ENCODE measurements around the gene SMPDL3A. TPM values are rescaled to one million over a fixed set of nuclear protein-coding genes. Genes with fewer than 3 reads are reported as not detected.

The SMPDL3A gene
- total RNA-seq, 1 donor from 2014 or later: 3.3 TPM

GRCh38 chr6:122778985-122779661 lies 9.9 kb upstream of the SMPDL3A start:
- TF ChIP-seq, protein P1, sequence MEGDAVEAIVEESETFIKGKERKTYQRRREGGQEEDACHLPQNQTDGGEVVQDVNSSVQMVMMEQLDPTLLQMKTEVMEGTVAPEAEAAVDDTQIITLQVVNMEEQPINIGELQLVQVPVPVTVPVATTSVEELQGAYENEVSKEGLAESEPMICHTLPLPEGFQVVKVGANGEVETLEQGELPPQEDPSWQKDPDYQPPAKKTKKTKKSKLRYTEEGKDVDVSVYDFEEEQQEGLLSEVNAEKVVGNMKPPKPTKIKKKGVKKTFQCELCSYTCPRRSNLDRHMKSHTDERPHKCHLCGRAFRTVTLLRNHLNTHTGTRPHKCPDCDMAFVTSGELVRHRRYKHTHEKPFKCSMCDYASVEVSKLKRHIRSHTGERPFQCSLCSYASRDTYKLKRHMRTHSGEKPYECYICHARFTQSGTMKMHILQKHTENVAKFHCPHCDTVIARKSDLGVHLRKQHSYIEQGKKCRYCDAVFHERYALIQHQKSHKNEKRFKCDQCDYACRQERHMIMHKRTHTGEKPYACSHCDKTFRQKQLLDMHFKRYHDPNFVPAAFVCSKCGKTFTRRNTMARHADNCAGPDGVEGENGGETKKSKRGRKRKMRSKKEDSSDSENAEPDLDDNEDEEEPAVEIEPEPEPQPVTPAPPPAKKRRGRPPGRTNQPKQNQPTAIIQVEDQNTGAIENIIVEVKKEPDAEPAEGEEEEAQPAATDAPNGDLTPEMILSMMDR (conservative IDR thresholded peaks at IDR 0.05): no peak
- Mint-ChIP-seq H3K36me3 (ENCODE audit: low read depth) (no peaks in the 10 kb centered on the region), H3K27me3 (ENCODE audit: low read depth) (no peaks in the 10 kb centered on the region), H3K4me1 (peaks cover 48% of the 10 kb centered on the region), H3K9me3 (no peaks in the 10 kb centered on the region), H3K27ac (ENCODE audit: unreplicated experiment) (peak overlapping the region; percentile 98), H3K4me3 (peak overlapping the region; percentile 89)
- DNase-seq (ENCODE audit: low read depth, low spot score): peak; percentile 62

GRCh38 chr6:122779667-122780066 lies 9.4 kb upstream of the SMPDL3A start, which contains the start of gene FABP7:
TSS of gene FABP7 (plus strand) at chr6:122779716. CDS start at chr6:122779795, 79 bp downstream.
- Mint-ChIP-seq H3K4me3 (peak within 1 kb of the TSS; percentile 89), H3K4me1 (peaks cover 48% of the 10 kb centered on the region), H3K27me3 (ENCODE audit: low read depth) (no peaks in the 10 kb centered on the region), H3K36me3 (ENCODE audit: low read depth) (no peaks in the 10 kb centered on the region), H3K9me3 (no peaks in the 10 kb centered on the region), H3K27ac (ENCODE audit: unreplicated experiment) (peak within 1 kb of the TSS; percentile 98)
- DNase-seq (ENCODE audit: low read depth, low spot score): no peak
- TF ChIP-seq, protein P1 (conservative IDR thresholded peaks at IDR 0.05): no peak

DNA sequence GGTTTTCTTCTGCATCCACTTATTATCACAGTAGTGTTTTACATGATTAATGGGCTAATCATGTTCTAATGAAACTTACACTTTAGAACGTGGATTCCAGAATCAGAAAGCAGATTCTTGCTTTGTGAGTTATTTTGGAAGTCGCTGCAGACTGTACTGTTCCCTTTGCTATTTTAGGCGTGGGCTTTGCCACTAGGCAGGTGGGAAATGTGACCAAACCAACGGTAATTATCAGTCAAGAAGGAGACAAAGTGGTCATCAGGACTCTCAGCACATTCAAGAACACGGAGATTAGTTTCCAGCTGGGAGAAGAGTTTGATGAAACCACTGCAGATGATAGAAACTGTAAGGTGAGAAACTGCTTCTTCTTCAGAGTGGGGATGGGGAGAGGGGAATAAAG lies 8.9 kb upstream of the SMPDL3A start:
- TF ChIP-seq, protein P1 (conservative IDR thresholded peaks at IDR 0.05): no peak
- H3K27me3 Mint-ChIP-seq (ENCODE audit: low read depth): no peaks in the 10 kb centered on the region
- peak overlapping the region; percentile 89 for H3K4me3 Mint-ChIP-seq
- no peaks in the 10 kb centered on the region for H3K9me3 Mint-ChIP-seq
- peak overlapping the region; percentile 69 for H3K27ac Mint-ChIP-seq (ENCODE audit: unreplicated experiment)
- no peaks in the 10 kb centered on the region for H3K36me3 Mint-ChIP-seq (ENCODE audit: low read depth)
- no peak for DNase-seq (ENCODE audit: low read depth, low spot score)
- H3K4me1 Mint-ChIP-seq: peaks cover 48% of the 10 kb centered on the region

DNA sequence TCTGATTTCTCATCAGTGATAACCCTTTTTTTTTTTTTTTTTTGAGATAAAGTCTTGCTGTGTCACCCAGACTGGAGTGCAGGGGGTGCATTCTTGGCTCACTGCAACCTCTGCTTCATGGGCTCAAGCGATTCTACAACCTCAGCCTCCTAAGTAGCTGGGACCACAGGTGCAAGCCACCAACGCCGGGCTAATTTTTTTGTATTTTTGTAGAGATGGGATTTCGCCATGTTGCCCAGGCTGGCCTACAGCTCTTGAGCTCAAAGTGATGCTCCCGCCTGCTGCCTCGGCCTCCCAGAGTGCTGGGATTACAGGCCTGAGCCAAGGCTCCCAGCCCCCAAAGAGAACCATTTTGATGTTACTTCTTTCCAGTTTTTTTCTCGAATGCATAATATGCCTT lies 7.3 kb upstream of the SMPDL3A start:
- Mint-ChIP-seq H3K4me1 (peaks cover 57% of the 10 kb centered on the region), H3K9me3 (no peaks in the 10 kb centered on the region), H3K4me3 (peak overlapping the region; percentile 77), H3K27ac (ENCODE audit: unreplicated experiment) (no peak overlapping the region), H3K36me3 (ENCODE audit: low read depth) (no peaks in the 10 kb centered on the region), H3K27me3 (ENCODE audit: low read depth) (no peaks in the 10 kb centered on the region)
- no peak for DNase-seq (ENCODE audit: low read depth, low spot score)
- TF ChIP-seq, protein P1 (conservative IDR thresholded peaks at IDR 0.05): no peak

GRCh38 chr6:122783401-122783800 lies 5.7 kb upstream of the SMPDL3A start:
- TF ChIP-seq, protein P1 (conservative IDR thresholded peaks at IDR 0.05): no peak
- Mint-ChIP-seq H3K36me3 (ENCODE audit: low read depth) (no peaks in the 10 kb centered on the region), H3K9me3 (no peaks in the 10 kb centered on the region), H3K4me1 (peaks cover 51% of the 10 kb centered on the region), H3K27me3 (ENCODE audit: low read depth) (no peaks in the 10 kb centered on the region), H3K27ac (ENCODE audit: unreplicated experiment) (no peak overlapping the region), H3K4me3 (no peak overlapping the region)
- no peak for DNase-seq (ENCODE audit: low read depth, low spot score)

Data from neural crest cell (in vitro differentiated cells).